GM21723 (cell line): ENCODE data around the gene BRIX1.

Source experiments
- ATAC-seq: cut with Tn5 transposase; IDR thresholded peaks from one replicate; pipeline ENCODE4 v1.9.1; 2021; ENCODE audit warnings: mild to moderate bottlenecking, moderate library complexity; ENCODE audit not compliant: unreplicated experiment

Gene BRIX1, protein sequence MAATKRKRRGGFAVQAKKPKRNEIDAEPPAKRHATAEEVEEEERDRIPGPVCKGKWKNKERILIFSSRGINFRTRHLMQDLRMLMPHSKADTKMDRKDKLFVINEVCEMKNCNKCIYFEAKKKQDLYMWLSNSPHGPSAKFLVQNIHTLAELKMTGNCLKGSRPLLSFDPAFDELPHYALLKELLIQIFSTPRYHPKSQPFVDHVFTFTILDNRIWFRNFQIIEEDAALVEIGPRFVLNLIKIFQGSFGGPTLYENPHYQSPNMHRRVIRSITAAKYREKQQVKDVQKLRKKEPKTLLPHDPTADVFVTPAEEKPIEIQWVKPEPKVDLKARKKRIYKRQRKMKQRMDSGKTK

DNA sequence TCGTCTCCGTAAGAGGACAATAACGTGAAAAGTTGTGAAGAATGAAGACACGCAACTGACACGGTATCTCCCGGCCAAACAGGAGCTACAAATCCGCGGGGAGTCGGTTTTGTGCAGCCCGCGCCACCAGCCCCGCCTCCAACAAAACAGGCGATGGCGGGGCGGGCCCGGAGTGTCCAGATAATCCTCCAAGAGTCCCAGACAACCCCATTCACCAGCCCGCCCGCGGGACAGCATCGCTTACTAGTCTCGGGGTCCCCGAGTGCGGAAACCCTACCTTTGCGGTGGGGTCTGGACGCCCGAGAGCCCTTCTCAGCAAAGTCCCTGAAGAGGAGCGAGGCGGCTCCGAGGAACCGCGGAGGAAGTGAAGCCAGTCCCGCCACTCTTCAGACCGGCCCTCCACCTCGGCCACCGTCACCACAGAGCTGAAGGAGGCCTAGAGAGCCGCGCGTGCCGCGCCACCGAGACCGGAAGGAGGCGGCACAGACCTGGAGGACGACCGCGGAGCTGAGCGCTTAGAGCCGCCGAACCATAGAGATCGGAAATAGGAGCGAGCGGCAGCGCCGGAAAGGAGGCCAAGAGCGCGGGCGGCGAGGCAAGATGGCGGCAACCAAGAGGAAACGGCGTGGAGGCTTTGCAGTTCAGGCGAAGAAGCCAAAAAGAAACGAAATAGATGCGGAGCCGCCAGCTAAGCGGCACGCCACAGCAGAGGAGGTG lies at the start of gene BRIX1, which contains the start of gene RAD1:
Gene BRIX1, plus strand, starts transcription at position 573 of the 717 bp plus-strand sequence. Its CDS starts 28 bp downstream, at position 601.
Gene RAD1, minus strand, starts transcription at position 366 of the 717 bp plus-strand sequence. CDS start 612 bp downstream, outside the sequence.
- peak; percentile 98 for ATAC-seq

- no peak for ATAC-seq
Measured at GRCh38 chr5:34866989-34867471, 48.5 kb upstream of the BRIX1 start.

- no peak for ATAC-seq
Measured at GRCh38 chr5:34867660-34868059, 47.9 kb upstream of the BRIX1 start.

DNA sequence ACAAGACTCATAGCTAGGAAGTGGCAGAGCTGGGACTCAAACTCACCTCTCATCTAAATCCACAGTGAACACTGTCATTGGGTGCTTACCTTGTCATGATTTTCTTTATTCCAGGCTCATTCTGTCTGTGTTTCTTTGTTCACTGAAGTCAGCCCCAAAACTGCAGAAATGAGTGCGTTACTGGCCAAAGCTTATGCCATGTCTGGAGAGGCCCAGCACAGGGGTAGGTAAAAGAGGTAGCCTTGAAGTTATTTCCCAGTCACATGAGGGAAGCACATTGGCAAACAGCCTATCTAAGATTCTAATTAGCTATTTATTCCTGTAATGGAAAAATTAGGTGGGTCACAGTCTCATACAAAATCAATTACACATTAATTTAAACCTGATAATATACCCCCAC lies 46.7 kb upstream of the BRIX1 start:
- ATAC-seq = no peak

- ATAC-seq = no peak
Measured at GRCh38 chr5:34869256-34869655, 46.3 kb upstream of the BRIX1 start.

- no peak for ATAC-seq
Measured at GRCh38 chr5:34870382-34870781, 45.1 kb upstream of the BRIX1 start.

- ATAC-seq = no peak
Measured at GRCh38 chr5:34876275-34876674, 39.2 kb upstream of the BRIX1 start.

- ATAC-seq = no peak
Measured at GRCh38 chr5:34881246-34881645, 34.3 kb upstream of the BRIX1 start.

DNA sequence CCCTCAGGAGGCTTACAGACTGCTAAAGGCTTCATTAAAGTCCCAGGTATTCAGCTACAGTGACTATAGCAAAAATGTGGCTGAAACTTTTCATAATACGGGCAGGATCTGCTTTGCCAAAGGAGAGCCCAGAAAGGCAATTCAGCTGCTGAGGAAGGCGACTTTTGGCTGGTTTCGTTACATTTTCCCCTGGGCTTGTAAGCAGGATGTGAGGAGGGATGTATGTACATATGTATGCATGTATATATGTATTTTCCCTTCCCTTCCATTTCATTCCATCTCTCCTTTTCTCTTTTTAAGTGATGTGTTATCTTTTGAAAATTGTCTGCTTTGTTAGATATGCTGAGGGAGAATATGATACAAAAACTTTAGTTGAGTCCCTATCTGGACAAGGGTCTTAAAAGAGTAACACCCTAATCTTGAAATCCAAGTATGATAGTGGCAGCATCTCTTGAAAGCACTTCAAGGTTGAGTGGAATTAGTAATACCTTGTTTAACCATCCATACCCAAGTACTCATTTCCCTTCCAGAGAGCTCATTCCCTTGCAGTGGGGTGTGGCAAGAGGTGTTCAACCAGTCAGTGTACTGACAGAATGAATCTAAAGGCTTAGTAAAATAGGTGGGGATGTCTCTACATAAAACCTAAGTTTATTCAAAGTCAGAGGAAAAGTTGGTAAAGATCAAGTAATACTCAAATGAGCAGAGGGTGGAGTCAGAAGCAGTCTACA lies 29.0 kb upstream of the BRIX1 start:
- ATAC-seq = no peak

DNA sequence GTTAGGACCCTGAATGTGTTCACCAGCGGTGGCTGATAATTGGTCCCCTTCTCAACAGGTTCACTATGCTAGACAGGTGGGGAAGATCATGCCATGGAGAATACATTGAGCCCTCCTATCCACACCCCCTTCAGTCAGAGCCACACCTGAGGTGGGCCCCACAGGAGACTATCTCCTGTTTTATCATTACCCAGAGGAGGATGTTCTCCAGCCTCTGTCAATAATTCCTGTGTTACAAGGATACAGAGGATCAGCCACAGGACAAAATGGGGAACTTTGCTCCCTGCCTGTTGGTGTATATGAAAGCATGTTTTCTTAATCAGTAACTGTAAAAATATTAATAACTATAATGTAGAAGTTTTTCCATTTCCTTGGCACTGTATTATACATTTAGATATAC lies 26.1 kb upstream of the BRIX1 start:
- no peak for ATAC-seq

DNA sequence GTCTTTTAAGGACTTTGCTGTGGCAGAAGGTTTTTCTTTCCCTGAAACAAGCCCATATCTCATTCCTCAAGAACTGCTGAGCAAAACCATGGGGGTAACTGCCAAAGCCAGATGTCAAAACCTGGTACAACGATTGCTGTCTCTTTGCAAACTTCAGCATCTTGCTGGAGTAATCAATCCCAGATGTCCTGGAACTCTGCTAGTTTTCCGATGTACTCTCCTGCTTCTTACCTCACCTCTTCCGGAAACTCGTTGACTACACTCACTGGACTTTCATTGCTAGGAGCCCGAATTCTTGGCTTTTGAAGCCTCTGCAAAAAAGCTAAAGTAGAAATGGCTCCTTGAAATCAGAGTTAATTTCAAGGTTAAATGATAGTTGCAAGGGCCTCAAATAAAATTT lies 23.5 kb upstream of the BRIX1 start:
- no peak for ATAC-seq

DNA sequence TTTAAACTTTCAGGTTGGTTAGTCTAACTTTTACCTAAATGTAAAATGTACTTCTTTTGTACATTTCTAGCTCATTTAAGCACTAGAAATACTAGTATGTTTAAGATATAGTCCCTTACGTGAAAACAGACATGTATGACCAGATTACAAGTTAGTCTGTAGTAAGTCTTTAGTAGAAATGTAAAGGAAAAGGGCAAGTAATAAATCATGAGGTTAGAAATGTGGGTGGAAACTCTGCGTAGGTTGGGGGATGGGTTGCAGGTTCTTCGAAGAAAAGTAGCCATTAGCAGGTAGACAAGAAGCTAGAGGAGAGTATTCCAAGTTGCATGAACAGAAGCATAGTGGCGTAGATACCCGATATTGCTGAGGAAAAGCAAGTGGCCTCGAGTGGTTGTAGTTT lies 23.1 kb upstream of the BRIX1 start:
- no peak for ATAC-seq

GRCh38 chr5:34894716-34895115 lies 20.8 kb upstream of the BRIX1 start:
- ATAC-seq = no peak

- ATAC-seq = no peak
Measured at GRCh38 chr5:34895641-34896419, 19.7 kb upstream of the BRIX1 start.

- ATAC-seq = no peak
Measured at GRCh38 chr5:34897646-34898045, 17.9 kb upstream of the BRIX1 start.

GRCh38 chr5:34898258-34898895 lies 17.1 kb upstream of the BRIX1 start:
- peak; percentile 92 for ATAC-seq

GRCh38 chr5:34899066-34899465 lies 16.4 kb upstream of the BRIX1 start:
- no peak for ATAC-seq

DNA sequence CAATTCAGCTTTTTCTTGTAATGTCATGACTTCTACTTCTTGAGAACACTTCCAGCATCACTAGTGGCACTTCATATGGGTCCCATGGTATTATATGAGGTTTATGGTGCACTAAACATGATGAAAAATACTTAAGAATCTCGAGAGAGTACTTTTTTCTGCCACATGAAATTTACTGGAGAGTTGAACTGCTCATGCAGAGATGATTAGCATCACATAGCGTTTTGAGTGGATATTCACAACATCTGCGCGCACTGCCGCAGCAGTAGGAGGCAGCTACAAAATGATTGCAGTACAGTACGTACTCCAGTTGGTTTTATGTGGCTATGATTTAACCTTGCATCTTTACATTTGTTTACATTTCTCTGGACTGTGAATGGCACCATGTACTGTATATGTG lies 14.9 kb upstream of the BRIX1 start:
- ATAC-seq = no peak

GRCh38 chr5:34903260-34903659 lies 12.3 kb upstream of the BRIX1 start:
- no peak for ATAC-seq

- ATAC-seq = no peak
Measured at GRCh38 chr5:34905564-34905963, 9.9 kb upstream of the BRIX1 start.
